Measurements from ENCODE around the gene NUTM2D. TPM values are rescaled to one million over a fixed set of nuclear protein-coding genes. Genes with fewer than 3 reads are reported as not detected.
"Not testable (repeated sequence)": the region's sequence is repeated elsewhere in the genome, so short reads cannot be mapped to it uniquely, and the experiment has no call there.

NUTM2D gene
- total RNA-seq: 1.0 and 1.3 TPM in 2 replicates
- 1.1 TPM in 2 replicates for polyA plus RNA-seq
- 1.6 and 2.0 TPM in 2 replicates for polyA plus RNA-seq (2012)
- polyA minus RNA-seq (ENCODE audit: low replicate concordance): 2.3 and 2.6 TPM in 2 replicates

GRCh38 chr10:87357444-87357843 is at the start of gene NUTM2D:
TSS of gene NUTM2D (plus strand) at chr10:87357744. CDS start at chr10:87358266, 522 bp downstream.
- not testable (repeated sequence) for H3K27me3 ChIP-seq (ENCODE audit: control insufficient read depth, insufficient read depth, low read length); H4K20me1 ChIP-seq (ENCODE audit: control insufficient read depth, extremely low read depth, insufficient read depth, low read length); H3K4me1 ChIP-seq (ENCODE audit: control insufficient read depth, extremely low read depth, insufficient read depth, low read length); H3K9me3 ChIP-seq (ENCODE audit: control insufficient read depth, insufficient read depth, low read depth, low read length); H3K4me2 ChIP-seq (ENCODE audit: extremely low read depth, insufficient read depth, low read length); H3K36me3 ChIP-seq (ENCODE audit: control insufficient read depth, insufficient read depth, low read length); H3K9ac ChIP-seq (ENCODE audit: insufficient read depth, low read length); H2AFZ ChIP-seq (ENCODE audit: low read length); H3K27ac ChIP-seq (ENCODE audit: insufficient read depth, low read length); H3K79me2 ChIP-seq (ENCODE audit: control insufficient read depth, insufficient read depth, low read length); H3K4me3 ChIP-seq (replicated peaks in 1 of 4; ENCODE audit: control extremely low read depth in 1 of 4, insufficient read depth in 1 of 4, low read depth in 3 of 4, low read length in 4 of 4); DNase-seq (ENCODE audit: low read depth in 2 of 2)

GRCh38 chr10:87308702-87309101 is 48.8 kb upstream of the NUTM2D start:
- H3K4me2 ChIP-seq (ENCODE audit: extremely low read depth, insufficient read depth, low read length); DNase-seq (ENCODE audit: low read depth in 2 of 2); H3K9ac ChIP-seq (ENCODE audit: insufficient read depth, low read length); H3K36me3 ChIP-seq (ENCODE audit: control insufficient read depth, insufficient read depth, low read length); H3K27ac ChIP-seq (ENCODE audit: insufficient read depth, low read length); H3K4me3 ChIP-seq (replicated peaks in 1 of 4; ENCODE audit: control extremely low read depth in 1 of 4, insufficient read depth in 1 of 4, low read depth in 3 of 4, low read length in 4 of 4); H3K4me1 ChIP-seq (ENCODE audit: control insufficient read depth, extremely low read depth, insufficient read depth, low read length); H3K9me3 ChIP-seq (ENCODE audit: control insufficient read depth, insufficient read depth, low read depth, low read length); H4K20me1 ChIP-seq (ENCODE audit: control insufficient read depth, extremely low read depth, insufficient read depth, low read length); H3K27me3 ChIP-seq (ENCODE audit: control insufficient read depth, insufficient read depth, low read length); H3K79me2 ChIP-seq (ENCODE audit: control insufficient read depth, insufficient read depth, low read length); H2AFZ ChIP-seq (ENCODE audit: low read length): not testable (repeated sequence)

- H3K36me3 ChIP-seq (ENCODE audit: control insufficient read depth, insufficient read depth, low read length); H2AFZ ChIP-seq (ENCODE audit: low read length); H3K79me2 ChIP-seq (ENCODE audit: control insufficient read depth, insufficient read depth, low read length); DNase-seq (ENCODE audit: low read depth in 2 of 2); H3K27ac ChIP-seq (ENCODE audit: insufficient read depth, low read length); H3K4me2 ChIP-seq (ENCODE audit: extremely low read depth, insufficient read depth, low read length); H3K9me3 ChIP-seq (ENCODE audit: control insufficient read depth, insufficient read depth, low read depth, low read length); H3K4me3 ChIP-seq (replicated peaks in 1 of 4; ENCODE audit: control extremely low read depth in 1 of 4, insufficient read depth in 1 of 4, low read depth in 3 of 4, low read length in 4 of 4); H3K4me1 ChIP-seq (ENCODE audit: control insufficient read depth, extremely low read depth, insufficient read depth, low read length); H3K27me3 ChIP-seq (ENCODE audit: control insufficient read depth, insufficient read depth, low read length); H4K20me1 ChIP-seq (ENCODE audit: control insufficient read depth, extremely low read depth, insufficient read depth, low read length); H3K9ac ChIP-seq (ENCODE audit: insufficient read depth, low read length): not testable (repeated sequence)
Observed at GRCh38 chr10:87309657-87310056, 47.9 kb upstream of the NUTM2D start.

GRCh38 chr10:87311521-87311920 is 46.0 kb upstream of the NUTM2D start:
- H3K79me2 ChIP-seq (ENCODE audit: control insufficient read depth, insufficient read depth, low read length); DNase-seq (ENCODE audit: low read depth in 2 of 2); H3K36me3 ChIP-seq (ENCODE audit: control insufficient read depth, insufficient read depth, low read length); H3K9ac ChIP-seq (ENCODE audit: insufficient read depth, low read length); H3K4me1 ChIP-seq (ENCODE audit: control insufficient read depth, extremely low read depth, insufficient read depth, low read length); H4K20me1 ChIP-seq (ENCODE audit: control insufficient read depth, extremely low read depth, insufficient read depth, low read length); H3K4me2 ChIP-seq (ENCODE audit: extremely low read depth, insufficient read depth, low read length); H3K9me3 ChIP-seq (ENCODE audit: control insufficient read depth, insufficient read depth, low read depth, low read length); H2AFZ ChIP-seq (ENCODE audit: low read length); H3K4me3 ChIP-seq (replicated peaks in 1 of 4; ENCODE audit: control extremely low read depth in 1 of 4, insufficient read depth in 1 of 4, low read depth in 3 of 4, low read length in 4 of 4); H3K27me3 ChIP-seq (ENCODE audit: control insufficient read depth, insufficient read depth, low read length); H3K27ac ChIP-seq (ENCODE audit: insufficient read depth, low read length): not testable (repeated sequence)

GRCh38 chr10:87313649-87314359 is 43.7 kb upstream of the NUTM2D start:
- not testable (repeated sequence) for H3K4me1 ChIP-seq (ENCODE audit: control insufficient read depth, extremely low read depth, insufficient read depth, low read length); H3K79me2 ChIP-seq (ENCODE audit: control insufficient read depth, insufficient read depth, low read length); H3K9ac ChIP-seq (ENCODE audit: insufficient read depth, low read length); H3K4me2 ChIP-seq (ENCODE audit: extremely low read depth, insufficient read depth, low read length); H3K27ac ChIP-seq (ENCODE audit: insufficient read depth, low read length); H2AFZ ChIP-seq (ENCODE audit: low read length); H3K36me3 ChIP-seq (ENCODE audit: control insufficient read depth, insufficient read depth, low read length); H3K4me3 ChIP-seq (replicated peaks in 1 of 4; ENCODE audit: control extremely low read depth in 1 of 4, insufficient read depth in 1 of 4, low read depth in 3 of 4, low read length in 4 of 4); DNase-seq (ENCODE audit: low read depth in 2 of 2); H3K27me3 ChIP-seq (ENCODE audit: control insufficient read depth, insufficient read depth, low read length); H4K20me1 ChIP-seq (ENCODE audit: control insufficient read depth, extremely low read depth, insufficient read depth, low read length); H3K9me3 ChIP-seq (ENCODE audit: control insufficient read depth, insufficient read depth, low read depth, low read length)

GRCh38 chr10:87314360-87314973 is 43.1 kb upstream of the NUTM2D start:
- H3K4me2 ChIP-seq (ENCODE audit: extremely low read depth, insufficient read depth, low read length); DNase-seq (ENCODE audit: low read depth in 2 of 2); H3K36me3 ChIP-seq (ENCODE audit: control insufficient read depth, insufficient read depth, low read length); H3K4me3 ChIP-seq (replicated peaks in 1 of 4; ENCODE audit: control extremely low read depth in 1 of 4, insufficient read depth in 1 of 4, low read depth in 3 of 4, low read length in 4 of 4); H3K4me1 ChIP-seq (ENCODE audit: control insufficient read depth, extremely low read depth, insufficient read depth, low read length); H3K79me2 ChIP-seq (ENCODE audit: control insufficient read depth, insufficient read depth, low read length); H3K27me3 ChIP-seq (ENCODE audit: control insufficient read depth, insufficient read depth, low read length); H3K9me3 ChIP-seq (ENCODE audit: control insufficient read depth, insufficient read depth, low read depth, low read length); H3K27ac ChIP-seq (ENCODE audit: insufficient read depth, low read length); H4K20me1 ChIP-seq (ENCODE audit: control insufficient read depth, extremely low read depth, insufficient read depth, low read length); H3K9ac ChIP-seq (ENCODE audit: insufficient read depth, low read length); H2AFZ ChIP-seq (ENCODE audit: low read length): not testable (repeated sequence)
